Measurements from ENCODE around the gene MINDY4.

DNA sequence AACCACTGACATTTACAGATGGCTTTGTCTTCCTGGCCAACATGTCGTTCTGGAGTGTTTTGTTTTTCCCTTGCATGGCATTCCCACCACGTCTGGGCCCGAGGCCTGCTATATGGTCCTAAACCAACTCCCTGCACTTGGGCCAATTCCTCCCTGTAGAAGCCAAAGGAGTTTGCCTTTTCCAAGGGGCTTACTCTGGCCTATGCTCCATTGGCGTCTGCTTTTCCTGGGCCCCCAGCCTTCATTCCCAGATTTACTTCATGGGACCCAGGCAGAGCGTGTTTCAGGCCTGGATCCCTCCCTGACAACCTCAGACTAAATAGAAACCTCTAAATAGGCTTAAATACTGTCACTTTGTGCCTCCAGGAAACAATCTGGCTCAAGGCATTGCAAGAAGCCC is 60.7 kb downstream of the MINDY4 start:
- TF ChIP-seq CEBPB (IDR thresholded peaks at IDR 0.05; ENCODE audit: borderline replicate concordance in 1 of 2, low read depth in 2 of 2, low read length in 2 of 2) (no peak), EZH2 (IDR thresholded peaks at IDR 0.05; ENCODE audit: borderline replicate concordance, control insufficient read depth, low read depth, low read length) (no peak), YY1 (IDR thresholded peaks at IDR 0.05; ENCODE audit: low read depth, low read length) (no peak), PAX5 (IDR thresholded peaks at IDR 0.05; ENCODE audit: borderline replicate concordance, low read depth, low read length) (no peak), ATF7 (IDR thresholded peaks at IDR 0.05; ENCODE audit: low read depth) (no peak), TCF7 (IDR thresholded peaks at IDR 0.05; ENCODE audit: borderline replicate concordance) (no peak)
- TF ChIP-seq, protein P1, sequence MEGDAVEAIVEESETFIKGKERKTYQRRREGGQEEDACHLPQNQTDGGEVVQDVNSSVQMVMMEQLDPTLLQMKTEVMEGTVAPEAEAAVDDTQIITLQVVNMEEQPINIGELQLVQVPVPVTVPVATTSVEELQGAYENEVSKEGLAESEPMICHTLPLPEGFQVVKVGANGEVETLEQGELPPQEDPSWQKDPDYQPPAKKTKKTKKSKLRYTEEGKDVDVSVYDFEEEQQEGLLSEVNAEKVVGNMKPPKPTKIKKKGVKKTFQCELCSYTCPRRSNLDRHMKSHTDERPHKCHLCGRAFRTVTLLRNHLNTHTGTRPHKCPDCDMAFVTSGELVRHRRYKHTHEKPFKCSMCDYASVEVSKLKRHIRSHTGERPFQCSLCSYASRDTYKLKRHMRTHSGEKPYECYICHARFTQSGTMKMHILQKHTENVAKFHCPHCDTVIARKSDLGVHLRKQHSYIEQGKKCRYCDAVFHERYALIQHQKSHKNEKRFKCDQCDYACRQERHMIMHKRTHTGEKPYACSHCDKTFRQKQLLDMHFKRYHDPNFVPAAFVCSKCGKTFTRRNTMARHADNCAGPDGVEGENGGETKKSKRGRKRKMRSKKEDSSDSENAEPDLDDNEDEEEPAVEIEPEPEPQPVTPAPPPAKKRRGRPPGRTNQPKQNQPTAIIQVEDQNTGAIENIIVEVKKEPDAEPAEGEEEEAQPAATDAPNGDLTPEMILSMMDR (IDR thresholded peaks at IDR 0.05 in 2 of 3, conservative IDR thresholded peaks at IDR 0.05 in 1 of 3; ENCODE audit: control insufficient read depth in 2 of 3, extremely low read depth in 1 of 3, insufficient read depth in 1 of 3, low read depth in 3 of 3, low read length in 3 of 3), result no peak
